Ovary (tissue), 3 donors: ENCODE results near the gene NLK.

ENCODE experiments used
- CTCF ChIP-seq, 3 donors: fragments of 450-650 bp in 2 of 3; fragments of 200-600 bp in 1 of 3; IDR thresholded peaks; one replicate each; pipeline versions ENCODE4 v1.5.1 to v1.8.0; 2016 to 2022; ENCODE audit warnings: antibody characterized with exemption in 3 of 3, mild to moderate bottlenecking in 1 of 3
- EP300 ChIP-seq: sonication (generic); formaldehyde crosslinking; IDR thresholded peaks from one replicate; pipeline ENCODE4 v1.6.1; 2017; ENCODE audit warnings: antibody characterized with exemption
- POLR2A ChIP-seq: fragments of 450-650 bp; IDR thresholded peaks from one replicate; pipeline ENCODE4 v1.6.1; 2017; ENCODE audit warnings: antibody characterized with exemption, mild to moderate bottlenecking, moderate library complexity
- donor health status: DM: no; HTN: no; CAD: no.

GRCh38 chr17:27994586-27994985 lies 47.9 kb upstream of the NLK start:
- TF ChIP-seq POLR2A: no peak
- TF ChIP-seq CTCF (IDR thresholded peaks at IDR 0.05): no peak
- no peak for TF ChIP-seq EP300
